ES-I3 (cell line): ENCODE data around the gene HOXC6.

Experiments used
- H3K36me3 ChIP-seq: 2 replicates; pipeline ENCODE4 v1.6.1; 2013; ENCODE audit warnings: mild to moderate bottlenecking, low read length, control low read depth, moderate library complexity; ENCODE audit not compliant: insufficient read depth
- H3K4me1 ChIP-seq: 2 replicates; pipeline ENCODE4 v1.6.1; 2013; ENCODE audit warnings: mild to moderate bottlenecking, control low read depth, low read length; ENCODE audit not compliant: insufficient read depth
- H3K9ac ChIP-seq: 2 replicates; pipeline ENCODE4 v1.6.1; 2013; ENCODE audit warnings: low read depth, mild to moderate bottlenecking, low read length, moderate library complexity
- H3K9me3 ChIP-seq: 2 replicates; pipeline ENCODE4 v1.6.1; 2013; ENCODE audit warnings: mild to moderate bottlenecking, low read length, moderate library complexity; ENCODE audit not compliant: control insufficient read depth, insufficient read depth

Gene HOXC6

GRCh38 chr12:54004841-54005530, 23.3 kb upstream of the HOXC6 start:
- no peak overlapping the region for H3K9ac ChIP-seq
- no peaks in the 10 kb centered on the region; the same call in 1 of the 2 replicates for H3K4me1 ChIP-seq
- H3K36me3 ChIP-seq = no peaks in the 10 kb centered on the region
- H3K9me3 ChIP-seq = peaks cover 3% of the 10 kb centered on the region; the same call in 1 of the 2 replicates

DNA sequence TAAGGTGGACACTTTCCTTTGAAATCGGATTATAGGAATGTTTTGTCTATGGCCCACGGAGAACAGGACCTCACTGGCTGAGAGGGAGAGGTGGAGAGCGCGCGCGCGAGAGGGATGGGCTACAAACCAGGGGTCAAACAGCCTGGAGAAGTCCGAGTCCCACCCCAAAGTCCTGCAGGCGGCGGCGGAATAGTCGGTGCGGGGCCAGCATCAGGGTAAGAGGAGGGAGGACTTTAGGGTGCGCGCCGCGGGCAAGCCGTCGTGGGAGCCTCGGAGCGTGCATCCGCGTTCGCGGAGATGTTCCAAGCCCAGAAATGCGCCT, 22.7 kb upstream of the HOXC6 start:
- no peaks in the 10 kb centered on the region; the same call in 1 of the 2 replicates for H3K4me1 ChIP-seq
- peaks cover 3% of the 10 kb centered on the region; the same call in 1 of the 2 replicates for H3K9me3 ChIP-seq
- H3K9ac ChIP-seq = no peak overlapping the region
- no peaks in the 10 kb centered on the region for H3K36me3 ChIP-seq

- Histone ChIP-seq H3K9me3 (peaks cover 3% of the 10 kb centered on the region; the same call in 1 of the 2 replicates), H3K36me3 (no peaks in the 10 kb centered on the region), H3K9ac (no peak overlapping the region), H3K4me1 (no peaks in the 10 kb centered on the region; the same call in 1 of the 2 replicates)
Observed at GRCh38 chr12:54005853-54006558, 22.2 kb upstream of the HOXC6 start.

GRCh38 chr12:54006559-54007220, 21.6 kb upstream of the HOXC6 start:
- no peak overlapping the region for H3K9ac ChIP-seq
- no peaks in the 10 kb centered on the region; the same call in 1 of the 2 replicates for H3K4me1 ChIP-seq
- H3K36me3 ChIP-seq = no peaks in the 10 kb centered on the region
- peaks cover 3% of the 10 kb centered on the region; the same call in 1 of the 2 replicates for H3K9me3 ChIP-seq

- Histone ChIP-seq H3K9ac (no peak overlapping the region), H3K9me3 (peaks cover 3% of the 10 kb centered on the region; the same call in 1 of the 2 replicates)
Observed at GRCh38 chr12:54007538-54008259, 20.5 kb upstream of the HOXC6 start.

GRCh38 chr12:54008260-54008552, 20.0 kb upstream of the HOXC6 start:
- Histone ChIP-seq H3K4me1 (no peaks in the 10 kb centered on the region; the same call in 1 of the 2 replicates), H3K9ac (no peak overlapping the region), H3K9me3 (peaks cover 3% of the 10 kb centered on the region; the same call in 1 of the 2 replicates), H3K36me3 (no peaks in the 10 kb centered on the region)

More at GRCh38 chr12:54007538-54008259, 20.5 kb upstream of the HOXC6 start:
- Histone ChIP-seq H3K36me3 (no peaks in the 10 kb centered on the region), H3K4me1 (no peaks in the 10 kb centered on the region; the same call in 1 of the 2 replicates)

- H3K4me1 ChIP-seq = no peaks in the 10 kb centered on the region; the same call in 1 of the 2 replicates
- H3K36me3 ChIP-seq = no peaks in the 10 kb centered on the region
- H3K9me3 ChIP-seq = peaks cover 3% of the 10 kb centered on the region; the same call in 1 of the 2 replicates
- no peak overlapping the region for H3K9ac ChIP-seq
Observed at GRCh38 chr12:54009171-54010052, 18.8 kb upstream of the HOXC6 start.

- Histone ChIP-seq H3K36me3 (no peaks in the 10 kb centered on the region), H3K4me1 (no peaks in the 10 kb centered on the region; the same call in 1 of the 2 replicates), H3K9me3 (peaks cover 3% of the 10 kb centered on the region; the same call in 1 of the 2 replicates), H3K9ac (no peak overlapping the region)
Observed at GRCh38 chr12:54010053-54010971, 17.9 kb upstream of the HOXC6 start.

GRCh38 chr12:54010972-54011664, 17.1 kb upstream of the HOXC6 start:
- Histone ChIP-seq H3K4me1 (no peaks in the 10 kb centered on the region; the same call in 1 of the 2 replicates), H3K9me3 (peaks cover 3% of the 10 kb centered on the region; the same call in 1 of the 2 replicates), H3K36me3 (no peaks in the 10 kb centered on the region), H3K9ac (no peak overlapping the region)

GRCh38 chr12:54011665-54012532, 16.3 kb upstream of the HOXC6 start:
- Histone ChIP-seq H3K36me3 (no peaks in the 10 kb centered on the region), H3K9ac (no peak overlapping the region), H3K9me3 (peaks cover 3% of the 10 kb centered on the region; the same call in 1 of the 2 replicates), H3K4me1 (no peaks in the 10 kb centered on the region)

- peaks cover 3% of the 10 kb centered on the region; the same call in 1 of the 2 replicates for H3K9me3 ChIP-seq
- H3K9ac ChIP-seq = no peak overlapping the region
Observed at GRCh38 chr12:54012631-54013409, 15.4 kb upstream of the HOXC6 start.

More at GRCh38 chr12:54012631-54013409, 15.4 kb upstream of the HOXC6 start:
- Histone ChIP-seq H3K36me3 (no peaks in the 10 kb centered on the region), H3K4me1 (no peaks in the 10 kb centered on the region)
